Measurements from ENCODE around the gene LRRC58.

DNA sequence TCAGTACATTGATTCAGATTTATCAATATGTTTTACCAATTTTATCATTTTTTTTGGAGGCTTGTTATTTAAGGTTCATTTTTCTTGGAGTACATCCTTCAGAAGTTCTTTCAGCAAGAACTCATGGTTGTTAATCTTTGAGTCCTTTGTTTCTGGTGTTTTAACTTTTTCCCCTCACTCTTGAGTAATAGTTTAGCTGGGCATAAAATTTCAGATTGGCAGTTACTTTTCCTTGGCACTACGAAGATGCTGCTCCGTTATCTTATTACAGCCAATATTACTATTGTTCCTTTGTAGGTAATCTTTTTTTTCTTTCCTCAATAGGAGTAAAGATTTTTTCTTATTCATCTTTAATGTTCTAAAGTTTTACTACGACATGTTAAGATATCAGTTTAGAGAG, 9.8 kb downstream of the LRRC58 start:
- TF ChIP-seq, protein P1, sequence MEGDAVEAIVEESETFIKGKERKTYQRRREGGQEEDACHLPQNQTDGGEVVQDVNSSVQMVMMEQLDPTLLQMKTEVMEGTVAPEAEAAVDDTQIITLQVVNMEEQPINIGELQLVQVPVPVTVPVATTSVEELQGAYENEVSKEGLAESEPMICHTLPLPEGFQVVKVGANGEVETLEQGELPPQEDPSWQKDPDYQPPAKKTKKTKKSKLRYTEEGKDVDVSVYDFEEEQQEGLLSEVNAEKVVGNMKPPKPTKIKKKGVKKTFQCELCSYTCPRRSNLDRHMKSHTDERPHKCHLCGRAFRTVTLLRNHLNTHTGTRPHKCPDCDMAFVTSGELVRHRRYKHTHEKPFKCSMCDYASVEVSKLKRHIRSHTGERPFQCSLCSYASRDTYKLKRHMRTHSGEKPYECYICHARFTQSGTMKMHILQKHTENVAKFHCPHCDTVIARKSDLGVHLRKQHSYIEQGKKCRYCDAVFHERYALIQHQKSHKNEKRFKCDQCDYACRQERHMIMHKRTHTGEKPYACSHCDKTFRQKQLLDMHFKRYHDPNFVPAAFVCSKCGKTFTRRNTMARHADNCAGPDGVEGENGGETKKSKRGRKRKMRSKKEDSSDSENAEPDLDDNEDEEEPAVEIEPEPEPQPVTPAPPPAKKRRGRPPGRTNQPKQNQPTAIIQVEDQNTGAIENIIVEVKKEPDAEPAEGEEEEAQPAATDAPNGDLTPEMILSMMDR (conservative IDR thresholded peaks at IDR 0.05 in 1 of 2, IDR thresholded peaks at IDR 0.05 in 1 of 2; ENCODE audit: extremely low read depth in 1 of 2, insufficient read depth in 1 of 2, low read depth in 1 of 2, low read length in 2 of 2) = no peak
- TF ChIP-seq EZH2 (IDR thresholded peaks at IDR 0.05; ENCODE audit: borderline replicate concordance, low read length) = no peak
